GM21367 (cell line): Measurements from ENCODE around the gene NLRP9.

ENCODE experiments used
- ATAC-seq: cut with Tn5 transposase; IDR thresholded peaks from one replicate; pipeline ENCODE4 v1.9.1; 2021; ENCODE audit not compliant: unreplicated experiment

Gene NLRP9

DNA sequence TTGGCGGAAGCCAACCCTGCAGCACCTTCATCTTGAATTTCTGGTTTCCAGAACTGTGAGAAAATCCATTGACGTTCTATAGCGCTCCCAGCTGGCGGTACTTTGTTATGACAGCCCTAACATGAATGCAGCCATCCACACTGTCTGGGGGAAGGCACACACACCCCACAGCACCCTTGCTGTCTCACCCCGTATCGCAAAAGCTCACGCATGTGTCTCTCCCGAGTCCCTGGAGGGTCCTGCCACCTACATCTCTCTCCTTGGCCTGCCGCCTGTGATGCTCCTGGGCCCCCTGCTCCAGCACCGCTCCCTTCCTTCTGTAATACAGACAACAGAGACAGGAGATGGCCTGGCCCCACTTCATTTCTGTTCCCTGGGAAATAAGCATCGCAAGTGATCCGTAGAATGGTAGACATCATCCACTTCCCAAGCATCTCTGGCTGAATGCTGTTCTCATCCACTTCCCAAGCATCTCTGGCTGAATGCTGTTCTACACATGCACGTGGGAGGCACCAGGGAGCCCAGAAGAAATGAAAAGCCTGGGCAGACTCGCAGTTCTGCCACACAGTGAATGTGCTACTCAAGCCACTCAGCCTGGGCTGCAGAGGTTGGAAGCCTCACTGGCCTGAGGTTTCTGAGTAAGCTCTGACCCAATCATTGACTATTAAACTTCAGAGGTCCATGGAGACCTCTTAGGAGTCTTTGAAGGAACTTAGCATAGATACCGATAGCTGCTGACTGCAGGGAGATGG is 33.5 kb downstream of the NLRP9 start:
- no peak for ATAC-seq

DNA sequence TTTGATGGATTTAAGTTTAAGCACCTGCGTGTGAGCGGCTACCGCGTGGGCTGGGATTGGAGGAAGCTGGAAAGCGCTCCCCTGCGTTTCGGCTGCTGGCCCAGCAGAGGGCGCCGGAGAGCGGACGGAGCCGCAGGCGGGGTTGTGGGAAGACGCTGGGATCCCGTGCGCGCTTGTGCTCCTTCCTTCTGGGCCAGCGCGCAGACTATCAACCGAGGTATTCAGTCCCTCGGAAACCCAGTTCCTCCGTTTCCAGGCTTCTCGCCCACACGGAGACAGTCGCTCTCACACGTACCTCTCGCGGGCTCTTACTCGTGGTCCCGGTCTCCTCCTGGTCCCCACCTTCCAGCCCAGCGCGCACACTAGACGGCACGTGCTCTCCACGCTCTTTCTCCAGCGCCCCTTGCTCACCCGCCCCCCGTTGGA is 34.4 kb downstream of the NLRP9 start:
- no peak for ATAC-seq

- ATAC-seq: no peak
Measured at GRCh38 chr19:55702131-55702627, 36.0 kb downstream of the NLRP9 start.

DNA sequence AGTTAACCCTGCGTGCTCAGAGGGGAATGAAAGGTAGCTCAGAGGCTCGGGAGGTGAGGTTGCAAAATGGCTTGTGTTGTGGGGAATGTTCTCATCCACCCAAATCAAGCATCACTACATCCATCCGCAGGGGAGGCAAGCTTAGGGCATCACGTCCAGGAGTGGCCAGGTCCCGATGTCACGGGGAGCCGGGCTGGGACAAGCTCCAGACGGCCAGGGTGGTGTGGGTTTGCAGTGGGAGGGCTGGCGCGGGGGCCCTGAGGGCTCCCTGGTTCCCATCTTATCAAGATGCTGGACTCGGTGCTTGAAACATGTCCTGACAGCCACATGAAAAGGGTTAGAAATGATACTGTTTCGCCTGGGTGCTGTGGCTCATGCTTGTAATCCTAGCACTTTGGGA is 37.4 kb downstream of the NLRP9 start:
- no peak for ATAC-seq

DNA sequence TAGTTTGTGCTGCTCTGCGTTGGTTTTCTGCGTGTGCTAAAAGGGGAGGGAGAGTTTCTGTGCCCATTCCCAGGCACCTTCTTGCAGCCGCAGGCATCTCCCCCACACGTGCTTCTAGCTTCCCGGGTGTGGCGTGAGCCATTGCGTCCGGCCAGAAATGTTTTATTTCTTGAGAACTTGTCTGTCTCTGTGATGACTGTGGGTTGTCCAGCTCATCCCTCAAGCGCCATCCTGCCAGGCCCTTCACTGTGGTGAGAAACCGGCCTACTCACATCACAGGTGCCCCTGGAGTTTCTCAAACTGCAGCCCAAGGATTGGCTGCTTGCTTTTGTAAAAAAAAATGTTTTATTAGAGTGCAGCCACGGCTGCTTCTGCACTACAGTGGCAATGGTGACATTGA is 39.0 kb downstream of the NLRP9 start:
- no peak for ATAC-seq

- no peak for ATAC-seq
Measured at GRCh38 chr19:55698256-55698655, 39.9 kb downstream of the NLRP9 start.

- no peak for ATAC-seq
Measured at GRCh38 chr19:55697698-55698097, 40.5 kb downstream of the NLRP9 start.

DNA sequence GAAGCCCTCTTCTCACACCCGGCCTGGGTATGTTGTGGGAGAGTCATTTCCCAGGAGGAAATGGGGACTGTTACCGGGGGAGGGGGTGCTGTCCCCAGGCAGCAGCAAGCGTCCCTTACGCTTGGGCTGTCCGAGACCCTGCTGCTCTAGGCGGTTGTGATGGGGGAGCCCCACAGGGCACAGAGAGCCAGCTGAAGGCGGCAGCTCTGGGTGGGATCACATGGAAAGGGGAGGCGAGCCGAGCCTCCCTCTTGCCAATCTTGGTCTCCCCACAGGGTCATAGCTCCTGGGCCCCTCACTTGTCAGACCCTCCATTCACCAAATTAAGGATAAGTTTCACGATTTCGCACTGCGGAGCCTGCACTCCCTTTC is 41.1 kb downstream of the NLRP9 start:
- ATAC-seq: no peak

DNA sequence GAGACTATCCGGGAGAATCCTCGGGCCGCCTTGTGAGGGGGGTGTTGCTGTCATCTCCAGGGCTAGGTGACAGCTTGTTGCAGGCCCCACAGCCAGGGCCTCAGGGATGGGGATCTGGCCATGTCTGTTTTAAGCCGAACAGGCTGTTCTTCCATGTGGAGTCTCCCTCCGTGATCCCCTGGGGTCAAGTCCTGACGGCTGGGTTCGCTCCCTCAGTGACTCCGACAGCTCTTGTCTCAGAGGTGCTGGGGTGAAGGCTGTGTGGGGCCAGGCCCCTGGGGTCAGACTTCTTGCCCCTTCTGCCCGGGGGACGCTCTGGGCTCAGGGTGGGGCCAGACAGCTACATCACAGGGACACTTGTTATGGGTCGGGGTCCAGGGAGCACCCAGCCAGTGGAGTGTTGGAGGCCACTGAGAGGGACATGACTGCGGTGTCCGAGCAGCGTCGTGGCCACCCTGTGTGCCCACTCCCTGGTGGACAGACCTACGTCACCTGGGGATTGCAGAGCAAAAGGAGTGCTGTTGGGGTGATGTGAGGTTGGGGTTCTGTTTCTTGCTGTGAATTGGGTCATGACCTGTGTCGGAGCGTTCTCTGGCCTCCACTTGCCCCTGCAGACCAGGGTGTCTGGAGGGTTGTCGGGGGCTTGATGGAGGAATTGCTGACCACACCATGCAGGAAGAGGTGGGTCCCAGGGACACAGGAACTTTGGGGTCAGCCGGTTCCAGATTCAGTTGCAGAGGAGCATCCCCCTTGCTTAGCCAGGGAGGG is 41.7 kb downstream of the NLRP9 start:
- ATAC-seq: no peak

DNA sequence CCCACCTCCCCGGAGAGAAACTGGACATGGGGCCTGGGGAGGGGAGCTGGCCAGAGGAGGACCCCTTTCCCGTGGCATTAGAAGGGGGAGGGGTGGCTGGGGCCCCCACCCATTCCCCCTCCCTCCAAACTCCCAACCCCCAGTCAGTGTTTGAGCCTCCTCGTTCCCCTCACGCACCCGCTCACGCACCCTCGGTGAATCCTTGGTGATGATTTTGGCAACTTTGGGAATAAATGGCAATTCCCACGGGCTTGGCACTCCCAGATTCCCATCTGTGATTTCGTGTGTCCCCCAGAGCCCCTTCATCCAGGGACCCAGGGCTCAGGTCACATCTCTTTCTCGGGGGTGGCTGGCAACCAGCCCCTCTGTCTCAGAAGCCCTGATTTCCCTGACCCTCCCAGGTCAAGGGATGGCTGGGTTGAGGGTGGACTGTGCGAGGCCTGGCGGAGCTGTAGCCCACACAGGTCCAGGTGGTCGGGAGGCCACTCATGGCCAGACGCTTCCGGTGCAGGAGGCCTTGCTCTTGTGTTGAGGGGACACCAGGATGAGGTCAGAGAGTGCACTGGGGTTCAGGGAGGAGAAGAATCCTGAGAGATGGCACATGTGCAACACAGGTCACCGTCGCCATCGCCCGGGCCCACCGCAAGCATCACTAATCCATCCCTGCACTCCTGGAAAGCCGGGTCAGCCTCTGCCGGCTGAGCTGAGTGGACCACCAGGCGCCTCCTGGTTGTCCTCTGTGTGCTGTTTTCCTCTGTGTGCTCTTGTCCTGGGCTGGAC is 42.5 kb downstream of the NLRP9 start:
- no peak for ATAC-seq

- ATAC-seq: no peak
Measured at GRCh38 chr19:55694656-55695491, 43.3 kb downstream of the NLRP9 start.

DNA sequence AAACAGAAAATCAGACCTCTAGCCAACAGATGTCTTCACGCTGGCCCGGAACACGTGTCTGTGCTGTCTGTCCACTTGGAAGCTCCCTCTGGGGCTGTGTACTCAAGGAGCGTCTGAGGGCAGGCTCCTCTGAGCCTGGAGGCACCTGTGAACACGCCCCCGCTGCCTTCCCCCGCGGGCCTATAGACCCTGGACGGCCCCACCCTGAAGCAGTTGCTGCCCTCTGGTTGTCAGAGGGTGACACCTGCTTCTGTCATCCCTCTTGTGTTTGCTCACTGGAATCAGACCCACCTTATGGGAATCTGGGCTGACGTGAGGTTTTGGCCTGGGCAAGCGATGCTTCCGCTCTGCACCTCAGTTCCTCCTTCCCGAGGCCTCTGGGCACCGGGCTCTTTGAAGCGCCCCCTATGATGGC is 44.0 kb downstream of the NLRP9 start:
- no peak for ATAC-seq

GRCh38 chr19:55693336-55693974 is 44.7 kb downstream of the NLRP9 start:
- no peak for ATAC-seq

DNA sequence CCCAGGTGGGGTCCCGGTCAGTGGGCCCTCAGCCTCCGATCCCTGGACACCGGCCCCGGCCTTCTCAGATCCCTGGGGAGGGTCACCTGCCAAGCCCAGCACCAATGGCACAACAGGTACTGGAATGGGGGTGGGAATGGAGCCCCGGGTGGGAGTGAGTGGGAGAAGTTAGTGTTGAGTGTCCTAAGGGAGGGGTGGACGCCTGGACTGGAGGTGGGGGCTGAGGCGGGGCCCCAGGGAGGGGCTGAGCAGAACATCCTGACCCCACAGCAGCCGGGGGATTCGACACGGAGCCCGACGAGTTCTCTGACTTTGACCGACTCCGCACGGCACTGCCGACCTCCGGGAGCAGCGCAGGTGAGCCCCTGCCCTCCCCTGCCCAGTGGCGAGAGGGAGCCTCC is 45.5 kb downstream of the NLRP9 start:
- no peak for ATAC-seq

GRCh38 chr19:55691561-55692481 is 46.4 kb downstream of the NLRP9 start:
- no peak for ATAC-seq

DNA sequence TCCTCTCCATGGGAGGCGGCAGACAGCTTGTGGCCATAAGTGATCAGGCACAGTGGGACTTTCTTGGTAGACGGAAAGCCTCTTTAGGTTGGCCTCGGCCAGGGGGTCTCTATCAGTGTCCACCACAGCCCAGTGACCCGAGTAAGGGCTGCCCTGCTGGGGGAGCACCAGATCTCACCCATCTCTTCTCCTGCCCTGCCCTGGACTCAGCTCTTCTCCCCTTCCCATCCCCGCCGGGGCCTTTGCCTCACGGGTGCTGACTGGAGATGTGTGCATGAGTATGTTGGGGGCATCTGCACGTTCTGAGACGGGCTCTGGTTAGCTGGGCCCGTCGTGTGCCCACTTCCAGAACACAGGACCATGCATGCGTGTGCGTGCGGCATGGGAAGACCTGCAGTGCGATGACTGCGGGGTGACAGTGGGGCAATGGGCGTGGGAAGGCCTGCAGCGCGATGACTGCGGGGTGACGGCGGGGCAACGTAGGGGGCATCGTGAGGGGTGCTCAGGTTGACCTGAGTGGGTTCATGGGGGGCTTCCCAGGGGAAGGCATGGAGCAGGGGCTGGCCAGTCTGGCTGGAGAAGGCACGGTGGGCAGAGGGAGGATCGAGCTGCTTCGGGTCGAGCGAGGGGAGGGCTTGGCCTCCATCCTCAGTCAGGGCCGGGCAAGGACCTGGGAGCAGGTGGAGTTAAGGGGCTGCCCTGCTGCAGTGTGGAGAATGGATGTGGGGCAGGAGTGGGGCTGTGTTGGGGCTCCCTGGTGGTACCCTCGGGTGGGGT is 47.2 kb downstream of the NLRP9 start:
- ATAC-seq: no peak

DNA sequence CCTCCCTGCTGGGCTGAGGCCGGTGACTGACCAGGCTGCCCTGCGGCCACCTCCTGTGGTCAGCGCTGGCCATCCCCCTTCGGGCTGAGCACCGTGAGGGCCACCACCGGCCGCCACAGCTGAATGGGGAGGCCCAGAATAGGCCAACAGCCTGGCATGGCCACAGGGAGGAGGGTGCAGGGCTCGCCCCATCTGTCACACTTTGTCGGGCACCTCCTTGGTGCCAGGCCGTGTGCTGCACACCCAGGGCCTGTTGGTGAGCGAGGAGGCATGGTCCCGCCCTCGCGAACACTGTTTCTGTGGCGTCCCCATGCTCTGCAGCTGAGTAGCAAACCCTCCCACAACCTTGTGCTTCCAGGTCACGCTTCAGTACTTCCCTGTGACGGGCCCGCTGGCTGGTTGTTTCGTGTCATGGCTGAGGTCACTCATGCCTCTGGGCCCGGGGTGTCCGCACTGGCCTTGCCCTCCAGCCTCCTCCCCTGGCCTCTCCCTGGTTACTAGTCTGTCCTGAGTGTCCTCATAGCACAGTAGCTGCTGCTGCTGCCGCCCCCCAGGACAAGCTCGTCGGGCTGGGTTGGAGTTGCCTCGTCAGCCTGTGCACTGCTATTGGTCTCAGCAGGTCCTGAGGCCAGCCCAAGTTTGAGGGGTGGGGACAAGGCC is 48.0 kb downstream of the NLRP9 start:
- ATAC-seq: no peak
